SHP77 treated with DMSO at 0.1 percent for 48 hours (cell line): Measurements from ENCODE around the gene TRRAP.
"Not testable (repeated sequence)": the region's sequence is repeated elsewhere in the genome, so short reads cannot be mapped to it uniquely, and the experiment has no call there.

Experiments used
- DNase-seq: peaks from one replicate; lab custom pipeline; 2025; lab: John Stamatoyannopoulos, UW

Gene TRRAP

GRCh38 chr7:99030457-99030856, 152.1 kb downstream of the TRRAP start:
- DNase-seq, result no peak

- no peak for DNase-seq
Measured at GRCh38 chr7:99030951-99031350, 152.6 kb downstream of the TRRAP start.

GRCh38 chr7:99031496-99031895, 153.2 kb downstream of the TRRAP start:
- DNase-seq, result no peak

GRCh38 chr7:99032928-99033327, 154.6 kb downstream of the TRRAP start:
- DNase-seq, result no peak

- no peak for DNase-seq
Measured at GRCh38 chr7:99033765-99034164, 155.4 kb downstream of the TRRAP start.

- no peak for DNase-seq
Measured at GRCh38 chr7:99034932-99035722, 156.8 kb downstream of the TRRAP start.

GRCh38 chr7:99035723-99036545, 157.6 kb downstream of the TRRAP start:
- no peak for DNase-seq

GRCh38 chr7:99036546-99037111, 158.3 kb downstream of the TRRAP start:
- no peak for DNase-seq

GRCh38 chr7:99037327-99037940, 159.1 kb downstream of the TRRAP start:
- no peak for DNase-seq

GRCh38 chr7:99038086-99038855, 159.9 kb downstream of the TRRAP start:
- DNase-seq, result no peak

- no peak for DNase-seq
Measured at GRCh38 chr7:99039384-99039891, 161.1 kb downstream of the TRRAP start.

GRCh38 chr7:99040104-99040958, 162.0 kb downstream of the TRRAP start:
- DNase-seq, result peak; percentile 15

- DNase-seq, result no peak
Measured at GRCh38 chr7:99041526-99041925, 163.2 kb downstream of the TRRAP start.

- no peak for DNase-seq
Measured at GRCh38 chr7:99042957-99043356, 164.6 kb downstream of the TRRAP start.

GRCh38 chr7:99044858-99045257, 166.5 kb downstream of the TRRAP start:
- DNase-seq, result not testable (repeated sequence)

- not testable (repeated sequence) for DNase-seq
Measured at GRCh38 chr7:99046262-99046661, 167.9 kb downstream of the TRRAP start.

GRCh38 chr7:99046722-99047121, 168.4 kb downstream of the TRRAP start:
- no peak for DNase-seq

GRCh38 chr7:99047526-99048077, 169.3 kb downstream of the TRRAP start:
- no peak for DNase-seq

- DNase-seq, result no peak
Measured at GRCh38 chr7:99050971-99051370, 172.6 kb downstream of the TRRAP start.

- DNase-seq, result no peak
Measured at GRCh38 chr7:99054781-99055180, 176.4 kb downstream of the TRRAP start.
